B cell (primary cell): ENCODE results near the gene CTNNA2. TPM values are rescaled to one million over a fixed set of nuclear protein-coding genes. Genes with fewer than 3 reads are reported as not detected.

ENCODE experiments used
- ATAC-seq: fragments of 200-7000 bp; cut with Tn5 transposase; one replicate; pipeline ENCODE4 v1.10.0; 2021; ENCODE audit warnings: low read depth, mild to moderate bottlenecking, moderate number of reproducible peaks, moderate library complexity
- CTCF ChIA-PET: fragments of 350-600 bp; sonication (Branson Sonifier 250); formaldehyde crosslinking; loops from one replicate; lab custom pipeline; 2021; ENCODE audit warnings: antibody characterized with exemption, inconsistent platforms; lab: Charles Lee
- POLR2A ChIA-PET: fragments of 350-600 bp; sonication (Branson Sonifier 250); formaldehyde crosslinking; loops from one replicate; lab custom pipeline; 2021; ENCODE audit warnings: antibody characterized with exemption; lab: Charles Lee
- DNase-seq: peaks from one replicate; pipeline ENCODE4 v3.0.0; 2013
- H2AFZ ChIP-seq: 2 replicates; pipeline ENCODE4 v1.6.1; 2012; ENCODE audit warnings: mild to moderate bottlenecking, low read depth, low read length; ENCODE audit not compliant: insufficient read depth, poor library complexity, severe bottlenecking
- H3K27ac ChIP-seq, 2 donors: 1 replicate in 1 of 2; 2 replicates in 1 of 2; pipeline ENCODE4 v1.5.1; 2012 to 2013; ENCODE audit warnings: low read length in 2 of 2, mild to moderate bottlenecking in 2 of 2, moderate library complexity in 1 of 2
- H3K27me3 ChIP-seq, 4 experiments: fragments of 200-600 bp in 1 of 4; sonication (generic) in 1 of 4; replicated peaks in 1 of 4; 1 replicate in 2 of 4; 2 replicates in 2 of 4; pipeline versions ENCODE4 v1.6.1 to v1.7.0; 2013 to 2016; ENCODE audit warnings: low read length in 3 of 4, mild to moderate bottlenecking in 2 of 4, mixed read lengths in 1 of 4, moderate library complexity in 1 of 4; ENCODE audit not compliant: insufficient read depth in 4 of 4, control insufficient read depth in 3 of 4; ENCODE audit errors: control extremely low read depth in 1 of 4
- H3K36me3 ChIP-seq, 2 experiments: replicated peaks in 1 of 2; 1 replicate in 1 of 2; 2 replicates in 1 of 2; pipeline versions ENCODE4 v1.6.1 to v1.7.1; 2013; ENCODE audit warnings: low read length in 1 of 2; ENCODE audit not compliant: insufficient read depth in 2 of 2, control insufficient read depth in 1 of 2; ENCODE audit errors: control extremely low read depth in 1 of 2, extremely low read depth in 1 of 2
- H3K4me1 ChIP-seq, 2 donors: fragments of 200-600 bp in 1 of 2; sonication (generic) in 1 of 2; 1 replicate in 1 of 2; 2 replicates in 1 of 2; pipeline versions ENCODE4 v1.5.1 to v1.6.1; 2013 to 2017; ENCODE audit warnings: low read length in 2 of 2; ENCODE audit not compliant: control insufficient read depth in 2 of 2, insufficient read depth in 2 of 2
- H3K4me2 ChIP-seq: replicated peaks from 2 replicates; pipeline ENCODE3; 2012; ENCODE audit warnings: mild to moderate bottlenecking, low read depth, low read length; ENCODE audit not compliant: poor library complexity, severe bottlenecking
- H3K4me3 ChIP-seq, 5 experiments: fragments of 200-600 bp in 1 of 5; sonication (generic) in 1 of 5; 1 replicate in 3 of 5; 2 replicates in 2 of 5; pipeline versions ENCODE4 v1.5.1 to v1.7.0; 2011 to 2016; ENCODE audit warnings: low read length in 4 of 5, mild to moderate bottlenecking in 4 of 5, low read depth in 2 of 5, control low read depth in 1 of 5, moderate library complexity in 1 of 5; ENCODE audit not compliant: insufficient read depth in 1 of 5; ENCODE audit errors: control extremely low read depth in 1 of 5, extremely low read depth in 1 of 5
- H3K79me2 ChIP-seq: fragments of 200-600 bp; sonication (generic); one replicate; pipeline ENCODE4 v1.6.0; 2016; ENCODE audit warnings: low read length; ENCODE audit not compliant: control insufficient read depth, insufficient read depth
- H3K9ac ChIP-seq: fragments of 200-600 bp; sonication (generic); 2 replicates; pipeline ENCODE4 v1.6.1; 2017; ENCODE audit warnings: mild to moderate bottlenecking, low read length, moderate library complexity
- H3K9me3 ChIP-seq, 3 donors: one replicate each; pipeline versions ENCODE4 v1.6.1 to v1.7.1; 2013; ENCODE audit warnings: low read length in 2 of 3; ENCODE audit not compliant: control insufficient read depth in 2 of 3, insufficient read depth in 1 of 3; ENCODE audit errors: control extremely low read depth in 1 of 3
- H4K20me1 ChIP-seq: 2 replicates; pipeline ENCODE4 v1.6.0; 2012; ENCODE audit warnings: mild to moderate bottlenecking, low read length; ENCODE audit not compliant: insufficient read depth, control insufficient read depth, poor library complexity, severe bottlenecking
- H3K27ac Mint-ChIP-seq: one replicate; pipeline ENCODE4 v1.8.0; 2021; ENCODE audit warnings: mixed read lengths
- H3K27me3 Mint-ChIP-seq: one replicate; pipeline ENCODE4 v1.8.0; 2021; ENCODE audit warnings: mixed read lengths
- H3K4me1 Mint-ChIP-seq: one replicate; pipeline ENCODE4 v1.8.0; 2021; ENCODE audit warnings: mixed read lengths
- H3K4me3 Mint-ChIP-seq: one replicate; pipeline ENCODE4 v1.8.0; 2021; ENCODE audit warnings: mixed read lengths
- H3K9me3 Mint-ChIP-seq: one replicate; pipeline ENCODE4 v1.8.0; 2022; ENCODE audit warnings: mixed read lengths; ENCODE audit not compliant: insufficient read depth
- EZH2 ChIP-seq: IDR thresholded peaks from 2 replicates; pipeline ENCODE4 v1.6.1; 2012; ENCODE audit warnings: borderline replicate concordance, low read depth, mild to moderate bottlenecking, moderate library complexity, low read length; ENCODE audit not compliant: insufficient read depth, poor library complexity, severe bottlenecking
- WGBS: methylation state at CpG from one replicate; pipeline ENCODE4 v1.1.5; 2013; ENCODE audit warnings: missing lambda C conversion rate; ENCODE audit not compliant: insufficient coverage; 5-methylcytosine and 5-hydroxymethylcytosine counted together
- intact Hi-C: fragments of 100-400 bp; cut with micrococcal nuclease; formaldehyde crosslinking; loops from one replicate; pipeline ENCODE4 v1.10.0; 2022
- polyA plus RNA-seq: library from polyadenylated mRNA; depleted of rRNA; stranded (reverse); fragments of >200 nt; gene quantifications from 2 replicates; pipeline ENCODE4 v1.2.3, GENCODE V29; 2012
- total RNA-seq, 2 donors: library from RNA; stranded (reverse); fragments of 120-200 nt in 1 of 2; gene quantifications; 1 replicate in 1 of 2; 2 replicates in 1 of 2; pipeline versions ENCODE4 v1.2.3 to v1.2.4, GENCODE V29; 2013 to 2022
- TF ChIP-seq, protein P1 (sequence below): fragments of 200-600 bp; IDR thresholded peaks from one replicate; pipeline ENCODE4 v1.8.0; 2022; ENCODE audit warnings: antibody characterized with exemption, mild to moderate bottlenecking

The CTNNA2 gene
- total and polyA plus RNA-seq, 2 donors (not counting 1 experiment from before 2014, with no cell fraction given), result not detected

DNA sequence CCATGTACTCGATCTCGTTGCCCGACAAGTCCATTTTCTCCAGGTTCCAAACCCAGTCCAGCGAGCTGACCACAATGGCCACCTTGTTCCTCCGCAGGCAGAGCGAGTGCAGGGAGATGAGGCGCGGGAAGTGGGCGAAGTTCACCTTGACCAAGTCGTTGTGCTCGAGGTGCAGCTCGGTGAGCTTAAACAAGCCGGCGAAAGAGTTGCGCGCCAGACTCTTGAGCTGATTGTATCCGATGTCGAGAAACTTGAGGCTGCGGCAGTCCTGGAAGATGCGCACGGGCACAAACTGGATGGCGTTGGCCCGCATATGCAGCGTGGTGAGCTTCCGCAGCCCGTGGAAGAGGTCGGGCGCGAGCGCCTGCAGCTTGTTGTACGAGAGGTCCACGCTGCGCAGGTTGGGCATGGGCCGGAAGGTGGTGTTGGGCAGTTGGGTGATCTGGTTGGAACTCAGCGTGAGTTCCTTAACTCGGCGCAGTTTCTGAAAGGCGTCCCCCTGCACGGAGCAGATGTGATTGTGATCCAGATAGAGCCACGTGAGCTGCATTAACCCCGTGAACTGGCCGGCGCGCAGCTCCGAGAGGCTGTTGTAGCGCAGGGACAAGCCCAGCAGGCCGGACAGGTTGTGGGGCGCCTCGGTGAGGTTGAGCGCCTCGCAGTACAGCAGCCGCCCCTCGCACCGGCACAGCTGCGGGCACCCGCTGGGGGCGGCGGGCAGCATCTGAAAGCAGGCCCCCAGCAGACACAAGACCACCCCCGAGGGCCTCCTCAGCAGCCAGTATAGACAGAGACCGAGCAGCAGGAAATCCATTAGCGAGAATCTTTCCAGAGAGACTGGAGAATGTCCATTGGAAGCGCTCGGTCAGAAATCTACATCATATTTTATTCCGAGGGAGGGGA, 790.4 kb downstream of the CTNNA2 start:
- Histone ChIP-seq H4K20me1 (no peaks in the 10 kb centered on the region), H3K36me3 (no peaks in the 10 kb centered on the region), H3K4me3 (no peak overlapping the region), H3K27ac (no peak overlapping the region), H3K27me3 (peaks cover 0 to 38% (median 12%) of the 10 kb centered on the region in 4 experiments), H3K9me3 (peaks cover 0 to 18% (median 0%) of the 10 kb centered on the region in 3 donors), H3K4me1 (no peaks in the 10 kb centered on the region), H3K9ac (no peak overlapping the region), H3K79me2 (no peaks in the 10 kb centered on the region), H3K4me2 (no peak overlapping the region), H2AFZ (no peak overlapping the region)
- Mint-ChIP-seq H3K27me3 (peaks cover 34% of the 10 kb centered on the region), H3K9me3 (no peaks in the 10 kb centered on the region), H3K4me1 (no peaks in the 10 kb centered on the region), H3K27ac (no peak overlapping the region), H3K4me3 (no peak overlapping the region)
- DNase-seq (no peak), ATAC-seq (no peak)
- CTCF ChIA-PET, result no interaction called here
- POLR2A ChIA-PET, result no interaction called here
- TF ChIP-seq, protein P1, sequence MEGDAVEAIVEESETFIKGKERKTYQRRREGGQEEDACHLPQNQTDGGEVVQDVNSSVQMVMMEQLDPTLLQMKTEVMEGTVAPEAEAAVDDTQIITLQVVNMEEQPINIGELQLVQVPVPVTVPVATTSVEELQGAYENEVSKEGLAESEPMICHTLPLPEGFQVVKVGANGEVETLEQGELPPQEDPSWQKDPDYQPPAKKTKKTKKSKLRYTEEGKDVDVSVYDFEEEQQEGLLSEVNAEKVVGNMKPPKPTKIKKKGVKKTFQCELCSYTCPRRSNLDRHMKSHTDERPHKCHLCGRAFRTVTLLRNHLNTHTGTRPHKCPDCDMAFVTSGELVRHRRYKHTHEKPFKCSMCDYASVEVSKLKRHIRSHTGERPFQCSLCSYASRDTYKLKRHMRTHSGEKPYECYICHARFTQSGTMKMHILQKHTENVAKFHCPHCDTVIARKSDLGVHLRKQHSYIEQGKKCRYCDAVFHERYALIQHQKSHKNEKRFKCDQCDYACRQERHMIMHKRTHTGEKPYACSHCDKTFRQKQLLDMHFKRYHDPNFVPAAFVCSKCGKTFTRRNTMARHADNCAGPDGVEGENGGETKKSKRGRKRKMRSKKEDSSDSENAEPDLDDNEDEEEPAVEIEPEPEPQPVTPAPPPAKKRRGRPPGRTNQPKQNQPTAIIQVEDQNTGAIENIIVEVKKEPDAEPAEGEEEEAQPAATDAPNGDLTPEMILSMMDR, result no peak
- TF ChIP-seq EZH2, result no peak
- intact Hi-C loops, result no loop called here
- WGBS, result 9% methylated on average over 59 of the region's 64 CpGs
